ENCODE results near the gene ARHGEF17.

ARHGEF17 gene

GRCh38 chr11:73382183-73382582 lies 74.1 kb downstream of the ARHGEF17 start:
- no peak for DNase-seq (ENCODE audit: low read depth)

DNA sequence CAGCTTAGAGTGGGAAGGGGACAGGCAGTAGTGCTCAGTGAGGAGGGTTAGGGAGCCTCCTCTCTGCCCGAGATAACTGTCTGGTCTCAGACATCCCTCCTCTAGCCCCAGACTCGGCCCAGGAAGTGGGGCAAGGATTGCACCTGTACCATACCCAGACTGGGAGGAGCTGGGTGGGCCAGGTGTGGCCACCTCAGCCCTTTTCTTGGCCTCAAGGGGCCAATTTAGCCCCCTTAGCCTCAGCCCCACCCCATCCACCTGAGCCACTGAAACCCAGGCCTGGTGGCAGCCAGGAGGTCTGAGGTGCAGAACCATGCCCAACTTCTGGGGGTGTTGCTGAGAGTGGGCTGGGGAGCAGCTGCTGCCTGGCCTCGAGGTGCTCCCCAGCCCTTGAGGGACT lies 74.7 kb downstream of the ARHGEF17 start:
- DNase-seq (ENCODE audit: low read depth) = no peak

GRCh38 chr11:73383249-73384124 lies 75.4 kb downstream of the ARHGEF17 start:
- no peak for DNase-seq (ENCODE audit: low read depth)

- no peak for DNase-seq (ENCODE audit: low read depth)
These were observed 76.0 kb downstream of the ARHGEF17 start for GRCh38 chr11:73384125-73384441.

- no peak for DNase-seq (ENCODE audit: low read depth)
These were observed 76.4 kb downstream of the ARHGEF17 start for GRCh38 chr11:73384531-73384871.

GRCh38 chr11:73384872-73385689 lies 77.0 kb downstream of the ARHGEF17 start:
- DNase-seq (ENCODE audit: low read depth) = peak; percentile 27

DNA sequence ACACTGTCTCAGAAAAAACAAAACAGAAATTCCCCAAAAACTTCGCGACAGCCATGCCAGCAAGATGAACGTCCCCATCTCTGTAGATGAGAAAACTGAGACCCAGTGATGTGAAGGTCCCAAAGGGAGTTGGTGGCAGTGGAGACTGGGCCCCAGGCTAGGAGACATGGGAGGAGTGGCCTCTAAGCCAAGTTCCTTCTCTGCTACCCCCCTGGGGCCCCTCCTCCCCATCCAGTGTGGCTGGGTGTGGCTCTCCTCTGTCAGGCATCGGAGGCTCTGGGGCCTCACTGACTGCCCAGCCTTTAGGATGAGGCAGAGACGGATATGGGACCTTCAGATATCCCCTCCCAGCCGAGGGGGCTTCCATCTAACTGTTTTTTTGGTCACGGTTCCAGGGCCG lies 77.9 kb downstream of the ARHGEF17 start:
- DNase-seq (ENCODE audit: low read depth) = no peak

DNA sequence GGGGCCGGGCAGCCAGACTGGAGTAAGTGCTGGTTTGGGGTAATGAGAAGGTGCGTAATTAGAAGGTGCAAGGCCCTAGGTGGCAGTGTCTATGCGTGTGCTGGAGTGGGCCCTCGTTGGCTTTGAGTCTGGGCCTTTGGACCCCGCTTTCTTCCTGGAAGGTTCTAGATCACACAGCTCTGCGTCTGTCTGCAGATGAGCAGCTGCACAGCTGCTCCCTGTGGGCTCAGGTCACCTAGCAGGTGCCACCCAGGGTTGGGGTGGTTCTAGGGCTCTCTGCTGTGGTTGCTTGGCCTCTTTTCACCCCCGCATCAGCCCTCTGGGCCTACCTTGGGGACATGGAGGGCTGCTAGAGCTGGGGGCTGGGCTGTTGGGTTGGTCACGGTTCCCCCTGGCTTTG lies 78.5 kb downstream of the ARHGEF17 start:
- DNase-seq (ENCODE audit: low read depth) = no peak

DNA sequence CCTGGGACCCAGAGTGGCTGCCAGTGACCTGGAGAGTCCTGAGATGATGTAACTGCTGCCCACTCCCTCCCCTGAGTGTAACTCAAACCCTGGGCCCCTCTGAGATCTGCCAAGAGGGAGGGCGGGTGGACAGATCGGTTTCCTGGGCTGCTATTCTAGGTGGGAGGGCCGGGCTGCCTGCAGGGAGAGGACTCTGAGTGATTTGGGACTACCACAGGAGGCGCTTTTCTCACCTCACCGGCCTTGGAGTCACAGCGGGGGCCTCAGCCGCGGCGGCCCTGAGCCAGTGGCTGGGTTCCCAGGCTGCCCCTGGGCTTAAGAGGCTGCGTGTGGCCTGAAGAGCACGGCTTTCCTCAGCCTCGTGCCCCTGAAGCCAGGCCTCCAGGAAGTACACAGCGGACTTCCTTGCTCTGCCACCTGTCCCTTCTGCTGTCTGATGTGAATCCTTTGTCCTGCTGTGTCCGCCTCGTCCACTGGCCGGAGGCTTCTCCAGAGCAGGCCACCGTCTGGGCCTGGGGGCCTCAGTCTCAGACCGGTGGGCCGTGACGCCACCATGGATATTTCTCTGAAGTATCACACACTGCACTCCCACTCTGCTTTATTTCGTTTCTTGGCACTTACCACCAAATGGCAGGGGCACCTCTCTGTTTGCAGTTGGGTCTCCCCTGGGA lies 79.7 kb downstream of the ARHGEF17 start:
- DNase-seq (ENCODE audit: low read depth) = no peak

DNA sequence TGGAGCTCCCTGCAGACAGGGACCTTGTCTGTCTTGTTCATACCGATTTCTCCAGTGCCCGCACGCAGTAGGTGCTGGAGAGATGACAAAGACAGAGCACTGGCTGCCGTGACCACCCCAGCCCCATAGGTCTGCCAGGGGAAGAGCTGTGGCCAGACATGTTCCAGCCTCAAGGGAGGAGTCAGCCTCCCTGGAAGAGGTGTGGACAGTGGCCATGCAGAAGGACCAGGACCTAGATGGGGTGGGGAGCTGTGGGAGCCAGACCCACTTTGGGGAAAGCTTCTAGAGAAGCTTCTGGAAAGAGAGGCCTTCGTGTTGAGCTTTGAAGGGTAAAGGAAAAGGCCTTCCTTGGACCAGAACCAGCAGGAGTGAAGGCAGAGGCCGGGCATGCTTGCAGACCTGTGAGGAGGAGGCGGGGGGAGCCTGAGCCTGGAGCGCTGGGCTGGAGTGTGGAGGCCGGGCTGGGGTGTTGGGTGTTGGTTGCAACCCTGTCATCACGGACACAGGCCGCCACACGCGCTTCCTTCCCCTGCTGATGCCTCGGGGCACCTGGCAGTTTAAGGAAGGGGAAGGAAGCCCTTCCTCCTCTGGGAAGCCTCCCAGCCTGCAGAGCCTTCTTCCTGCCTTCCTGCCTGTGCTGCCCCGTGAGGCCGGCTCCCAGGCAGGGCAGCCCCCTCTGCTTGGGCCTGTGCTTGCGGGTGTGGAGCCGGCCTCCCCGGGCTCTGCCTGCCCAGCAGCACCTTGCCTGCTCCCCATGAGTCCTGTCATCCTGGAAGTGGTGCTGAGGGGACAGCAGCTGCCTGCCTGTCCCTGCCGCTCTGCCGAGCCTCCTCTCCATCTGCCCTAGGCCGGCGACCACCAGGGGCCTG lies 80.4 kb downstream of the ARHGEF17 start:
- no peak for DNase-seq (ENCODE audit: low read depth)

GRCh38 chr11:73389134-73389525 lies 81.1 kb downstream of the ARHGEF17 start:
- DNase-seq (ENCODE audit: low read depth) = no peak

- DNase-seq (ENCODE audit: low read depth) = no peak
These were observed 81.8 kb downstream of the ARHGEF17 start for GRCh38 chr11:73389916-73390315.

- DNase-seq (ENCODE audit: low read depth) = no peak
These were observed 82.8 kb downstream of the ARHGEF17 start for GRCh38 chr11:73390601-73391565.

DNA sequence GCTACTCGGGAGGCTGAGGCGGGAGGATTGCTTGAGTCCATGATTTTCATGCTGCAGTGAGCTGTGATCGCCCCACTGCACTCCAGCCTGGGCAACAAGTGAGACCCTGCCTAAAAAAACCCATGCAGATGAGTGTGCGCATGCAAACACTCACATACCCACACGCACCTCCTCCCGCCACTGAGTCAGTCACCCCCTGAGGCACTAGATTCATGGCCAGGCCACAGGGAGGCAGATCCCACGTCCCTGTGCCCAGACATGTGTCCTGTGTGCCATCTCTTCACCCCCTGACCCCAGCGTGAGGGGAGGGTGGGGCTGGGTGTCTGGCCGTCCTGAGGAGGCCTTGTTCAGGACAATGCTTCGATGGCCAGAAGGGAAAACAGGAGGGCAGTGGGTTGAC lies 83.6 kb downstream of the ARHGEF17 start:
- DNase-seq (ENCODE audit: low read depth) = no peak

- DNase-seq (ENCODE audit: low read depth) = no peak
These were observed 84.3 kb downstream of the ARHGEF17 start for GRCh38 chr11:73392108-73393010.

DNA sequence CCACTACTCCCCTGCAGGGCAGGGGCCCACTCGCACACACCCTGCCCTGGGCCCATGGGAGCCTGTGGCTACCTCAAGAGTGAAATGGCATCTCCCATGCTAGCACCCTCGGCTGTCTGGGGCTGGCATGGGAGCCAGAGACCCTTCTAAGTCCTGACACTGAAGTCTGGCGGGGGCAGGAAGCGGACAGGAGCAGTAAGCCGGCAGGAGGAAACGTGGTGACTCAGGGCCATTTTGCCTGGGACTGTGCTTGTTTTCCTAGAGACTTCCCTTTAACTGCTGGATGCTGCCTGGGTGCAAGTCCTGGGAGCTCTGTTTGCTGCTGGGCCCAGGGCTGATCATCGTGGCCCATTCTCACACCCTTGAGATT lies 84.9 kb downstream of the ARHGEF17 start:
- no peak for DNase-seq (ENCODE audit: low read depth)

GRCh38 chr11:73393479-73394415 lies 85.7 kb downstream of the ARHGEF17 start:
- peak; percentile 33 for DNase-seq (ENCODE audit: low read depth)

DNA sequence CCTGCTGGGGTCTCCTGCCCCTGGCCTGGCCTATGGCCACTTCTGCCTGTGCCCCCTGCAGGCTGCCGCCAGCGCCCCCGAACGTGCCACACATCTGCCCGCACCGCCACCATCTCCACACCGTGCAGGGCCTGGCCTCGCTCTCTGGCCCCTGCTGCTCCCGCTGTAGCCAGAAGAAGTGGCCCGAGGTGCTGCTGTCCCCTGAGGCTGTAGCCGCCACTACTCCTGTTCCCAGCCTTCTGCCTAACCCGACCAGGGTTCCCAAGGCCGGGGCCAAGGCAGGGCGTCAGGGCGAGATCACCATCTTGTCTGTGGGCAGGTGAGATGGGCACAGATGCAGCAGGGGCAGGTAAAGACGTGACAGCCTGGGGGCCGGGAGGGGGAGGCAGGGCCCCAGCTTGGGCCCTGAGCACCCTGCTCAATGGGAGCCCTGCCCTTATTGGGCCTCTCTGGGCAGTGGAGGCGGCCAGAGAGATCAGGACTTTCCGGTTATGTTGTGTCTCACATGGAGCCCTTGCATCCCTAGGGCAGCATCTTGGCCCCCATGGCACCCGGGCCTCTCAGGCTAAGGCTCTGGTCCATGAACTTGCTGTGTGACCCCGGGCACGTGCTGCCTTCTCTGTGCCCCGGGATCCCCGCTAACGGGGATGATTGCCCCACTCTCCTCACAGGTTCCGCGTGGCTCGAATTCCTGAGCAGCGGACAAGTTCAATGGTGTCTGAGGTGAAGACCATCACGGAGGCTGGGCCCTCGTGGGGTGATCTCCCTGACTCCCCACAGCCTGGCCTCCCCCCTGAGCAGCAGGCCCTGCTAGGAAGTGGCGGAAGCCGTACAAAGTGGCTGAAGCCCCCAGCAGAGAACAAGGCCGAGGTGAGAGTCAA lies 86.6 kb downstream of the ARHGEF17 start:
- DNase-seq (ENCODE audit: low read depth) = no peak
